GM12801 (cell line): ENCODE data around the gene CCDC24.

Experiments used
- TF ChIP-seq, protein P1 (sequence below): IDR thresholded peaks from one replicate; pipeline ENCODE4 v1.5.1; 2011; ENCODE audit warnings: control low read depth; ENCODE audit not compliant: insufficient read length; ENCODE audit errors: extremely low read depth

Gene CCDC24

DNA sequence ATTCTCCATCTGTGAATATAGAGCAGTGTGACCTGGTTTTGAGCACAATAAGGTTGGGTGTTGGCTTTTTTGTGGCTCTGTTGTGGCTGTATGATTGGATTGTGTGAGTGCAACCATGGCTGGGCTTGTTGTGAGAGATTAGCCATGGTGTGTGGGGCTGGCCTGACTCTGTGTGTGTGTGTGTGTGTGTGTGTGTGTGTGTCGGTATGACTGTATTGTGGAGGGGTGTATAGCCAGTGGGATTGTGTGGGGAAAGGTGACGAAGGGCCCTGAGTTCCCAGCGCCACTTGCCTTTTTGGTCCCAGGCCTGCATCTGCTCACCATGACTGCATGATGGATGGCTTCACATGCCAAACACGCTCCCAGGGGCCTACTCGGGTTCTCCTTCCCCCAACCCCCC is 45.8 kb downstream of the CCDC24 start:
- TF ChIP-seq, protein P1, sequence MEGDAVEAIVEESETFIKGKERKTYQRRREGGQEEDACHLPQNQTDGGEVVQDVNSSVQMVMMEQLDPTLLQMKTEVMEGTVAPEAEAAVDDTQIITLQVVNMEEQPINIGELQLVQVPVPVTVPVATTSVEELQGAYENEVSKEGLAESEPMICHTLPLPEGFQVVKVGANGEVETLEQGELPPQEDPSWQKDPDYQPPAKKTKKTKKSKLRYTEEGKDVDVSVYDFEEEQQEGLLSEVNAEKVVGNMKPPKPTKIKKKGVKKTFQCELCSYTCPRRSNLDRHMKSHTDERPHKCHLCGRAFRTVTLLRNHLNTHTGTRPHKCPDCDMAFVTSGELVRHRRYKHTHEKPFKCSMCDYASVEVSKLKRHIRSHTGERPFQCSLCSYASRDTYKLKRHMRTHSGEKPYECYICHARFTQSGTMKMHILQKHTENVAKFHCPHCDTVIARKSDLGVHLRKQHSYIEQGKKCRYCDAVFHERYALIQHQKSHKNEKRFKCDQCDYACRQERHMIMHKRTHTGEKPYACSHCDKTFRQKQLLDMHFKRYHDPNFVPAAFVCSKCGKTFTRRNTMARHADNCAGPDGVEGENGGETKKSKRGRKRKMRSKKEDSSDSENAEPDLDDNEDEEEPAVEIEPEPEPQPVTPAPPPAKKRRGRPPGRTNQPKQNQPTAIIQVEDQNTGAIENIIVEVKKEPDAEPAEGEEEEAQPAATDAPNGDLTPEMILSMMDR, result no peak

DNA sequence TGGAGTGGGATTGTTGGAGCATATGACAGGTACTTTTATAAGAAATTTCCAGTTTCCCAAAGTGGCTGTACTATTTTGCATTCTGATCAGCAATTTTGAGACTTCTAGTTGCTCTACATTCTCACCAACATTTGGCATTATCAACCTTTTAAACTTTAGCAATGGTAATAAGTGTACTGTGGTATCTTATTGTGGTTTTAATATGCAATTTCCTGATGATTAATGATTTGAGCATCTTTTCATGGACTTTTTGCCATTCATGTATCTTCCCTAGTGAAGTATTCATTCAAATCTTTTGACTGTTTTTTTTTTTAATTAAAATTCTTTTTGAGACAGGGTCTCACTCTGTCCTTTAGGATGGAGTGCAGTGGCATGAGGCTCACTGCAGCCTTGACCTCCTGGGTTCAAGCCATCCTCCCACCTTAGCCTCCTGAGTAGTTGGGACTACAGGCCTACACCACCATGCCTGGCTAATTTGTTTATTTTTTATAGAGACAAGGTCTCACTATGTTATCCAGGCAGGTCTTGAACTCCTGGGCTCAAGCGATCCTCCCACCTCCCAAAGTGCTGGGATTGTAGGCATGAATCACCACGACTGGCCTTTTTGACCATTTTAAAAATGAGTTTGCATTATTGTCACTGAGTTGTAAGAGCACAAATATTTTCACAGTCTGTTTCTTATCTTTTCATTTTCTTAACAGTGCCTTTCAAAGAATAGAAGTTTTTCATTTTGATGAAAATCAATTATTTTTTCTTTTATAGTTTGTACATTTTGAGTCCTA is 47.7 kb downstream of the CCDC24 start:
- TF ChIP-seq, protein P1, result no peak

DNA sequence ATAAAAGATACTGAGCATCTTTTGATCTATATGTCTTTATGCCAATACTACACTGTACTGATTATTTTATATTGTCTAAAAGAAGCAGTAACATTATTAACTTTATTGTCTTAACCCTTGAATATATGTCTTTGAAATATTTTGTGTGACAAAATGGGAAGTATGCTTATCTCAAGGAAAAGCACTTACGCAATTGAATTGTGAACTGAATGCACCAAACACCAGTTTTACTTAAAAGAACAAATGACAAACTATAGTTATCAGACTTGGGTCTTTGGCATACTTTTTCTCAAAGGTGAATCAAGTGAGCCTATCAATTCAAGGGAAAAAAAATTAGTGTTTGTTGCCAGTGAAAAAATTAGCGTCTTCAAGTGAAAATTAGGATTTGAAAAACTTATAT is 49.0 kb downstream of the CCDC24 start:
- TF ChIP-seq, protein P1, result no peak

DNA sequence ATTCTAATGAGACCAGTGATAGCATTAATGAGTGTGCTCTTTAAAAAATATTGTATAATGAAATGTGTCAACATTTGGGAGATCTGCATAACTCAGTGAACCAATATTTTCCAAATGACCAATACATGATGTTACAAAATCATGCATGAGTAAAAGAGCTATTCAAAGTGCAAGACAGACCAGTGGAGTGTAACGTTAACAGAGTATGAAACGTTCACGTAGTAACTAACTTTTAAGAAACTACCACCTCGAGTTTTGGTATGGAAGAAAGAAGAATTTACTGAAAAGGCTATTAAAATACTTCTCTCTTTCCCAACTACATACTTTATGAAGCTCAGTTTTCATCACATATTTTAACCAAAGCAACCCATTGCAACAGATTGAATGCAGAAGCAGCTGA is 49.4 kb downstream of the CCDC24 start:
- TF ChIP-seq, protein P1, result no peak

DNA sequence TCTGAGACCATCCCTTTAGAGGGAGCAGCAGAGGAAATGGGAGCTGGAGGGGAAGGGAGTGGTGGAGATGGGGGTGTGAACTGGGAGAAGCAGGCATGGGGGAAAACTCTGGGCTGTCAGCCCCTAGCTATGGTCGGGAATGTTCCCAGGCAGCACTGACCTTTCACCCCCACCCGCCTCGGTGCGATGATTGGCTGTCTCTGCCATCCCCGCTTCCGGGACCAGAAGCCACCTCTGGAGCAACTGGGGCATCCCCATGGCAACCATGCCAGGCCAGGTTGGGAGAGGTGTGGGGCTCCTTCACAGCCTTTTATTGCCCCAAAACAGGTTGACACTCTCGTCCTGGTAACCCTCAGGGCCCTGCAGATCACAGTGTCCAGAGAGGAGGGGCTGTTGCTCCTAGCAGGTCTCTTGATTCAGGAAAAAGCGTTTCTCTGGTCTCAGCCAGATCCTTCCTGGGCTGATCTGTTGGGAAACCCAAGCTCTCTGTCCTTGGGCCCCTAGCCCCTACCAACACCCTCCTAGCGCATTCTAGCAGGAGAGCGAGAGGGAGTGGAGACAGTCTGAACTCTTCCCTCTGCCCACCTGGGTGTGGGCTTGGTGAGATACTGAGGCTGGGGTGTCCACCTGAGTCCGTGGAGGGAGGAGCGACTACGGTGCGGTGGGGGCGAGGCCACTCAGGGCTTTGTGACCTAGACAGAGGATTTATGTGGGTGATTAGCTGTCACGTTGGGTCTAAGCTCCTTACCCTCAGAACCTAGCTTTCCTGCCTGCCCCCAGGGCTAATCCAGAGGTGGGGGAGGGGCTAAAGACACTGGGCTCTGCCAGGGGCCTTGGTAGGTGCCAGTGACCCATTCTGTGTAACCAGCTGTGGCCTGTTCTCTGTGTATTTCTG is 52.0 kb downstream of the CCDC24 start:
- TF ChIP-seq, protein P1, result no peak

DNA sequence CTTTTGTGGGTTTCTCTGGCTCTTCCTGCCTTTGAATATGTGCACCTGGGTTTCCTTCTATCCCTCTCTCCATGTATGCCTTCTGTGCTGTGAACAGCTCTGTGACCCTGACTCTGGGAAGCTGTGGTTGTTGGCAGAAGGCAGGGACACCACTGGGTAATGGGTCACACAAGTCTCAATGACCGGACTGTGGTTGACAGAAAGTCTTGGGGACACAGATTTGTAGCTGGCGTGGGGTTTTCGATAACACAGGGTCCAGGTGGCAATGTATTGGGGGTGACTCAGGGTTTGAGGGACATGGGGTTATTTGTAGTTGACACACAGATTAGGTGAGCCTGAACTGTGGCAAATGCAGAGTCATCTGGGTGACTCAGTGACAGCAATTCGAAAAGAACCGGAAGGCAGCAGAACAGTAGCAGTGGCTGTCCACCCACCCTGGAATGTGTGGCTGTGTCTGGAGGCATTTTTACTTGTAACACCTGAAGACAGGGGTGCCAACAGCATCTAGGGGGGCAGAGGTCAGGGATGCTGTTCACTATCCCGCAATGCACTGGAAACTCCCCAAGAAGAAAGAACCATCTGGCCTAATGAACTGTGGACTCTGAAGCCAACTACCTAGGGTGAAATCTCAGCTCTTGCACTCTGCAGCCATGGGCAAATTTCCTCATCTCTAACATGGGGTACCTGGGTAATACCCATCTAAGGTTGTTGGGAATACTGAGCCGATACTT is 52.8 kb downstream of the CCDC24 start:
- TF ChIP-seq, protein P1, result no peak

DNA sequence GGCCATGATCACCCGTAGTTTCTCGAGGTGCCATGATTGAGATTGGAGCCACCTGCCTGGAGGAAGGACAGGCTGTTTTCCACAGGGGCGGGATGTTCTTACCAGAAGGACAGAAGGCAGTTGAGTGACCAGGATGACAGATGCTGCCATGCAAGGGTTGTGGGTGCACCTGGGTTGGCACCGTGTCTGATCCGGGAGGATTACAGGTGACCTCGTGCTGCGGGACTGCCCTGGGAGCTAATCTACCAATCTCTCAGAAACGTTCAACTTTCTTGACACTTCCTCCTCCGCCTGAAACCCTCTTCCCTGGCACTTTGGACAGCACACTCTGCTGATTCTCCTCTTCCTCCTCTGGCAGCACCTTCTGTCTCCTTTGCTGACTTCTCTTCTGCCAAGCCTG is 53.7 kb downstream of the CCDC24 start:
- TF ChIP-seq, protein P1, result no peak
